Liver (tissue), 9 donors: ENCODE measurements around the gene ZNF831. TPM values are rescaled to one million over a fixed set of nuclear protein-coding genes. Genes with fewer than 3 reads are reported as not detected.

Source experiments
- DNase-seq: peaks from one replicate; pipeline ENCODE4 v3.0.0-alpha.2; 2017; ENCODE audit warnings: low spot score
- H3K27ac ChIP-seq, 2 donors: one replicate each; pipeline ENCODE4 v1.7.0; 2013; ENCODE audit warnings: inconsistent platforms in 2 of 2, low read length in 2 of 2, control low read depth in 1 of 2, low read depth in 1 of 2, mild to moderate bottlenecking in 1 of 2
- H3K27me3 ChIP-seq, 4 donors: one replicate each; pipeline versions ENCODE4 v1.6.1 to v1.7.0; 2013; ENCODE audit warnings: low read length in 3 of 4, inconsistent platforms in 1 of 4, mild to moderate bottlenecking in 1 of 4, moderate library complexity in 1 of 4; ENCODE audit not compliant: control insufficient read depth in 4 of 4, insufficient read depth in 4 of 4
- H3K36me3 ChIP-seq, 4 donors: one replicate each; pipeline versions ENCODE4 v1.6.1 to v1.7.0; 2013; ENCODE audit warnings: low read length in 3 of 4, mild to moderate bottlenecking in 3 of 4, low read depth in 1 of 4, moderate library complexity in 1 of 4; ENCODE audit not compliant: control insufficient read depth in 4 of 4, insufficient read depth in 3 of 4
- H3K4me1 ChIP-seq, 4 donors: one replicate each; pipeline versions ENCODE4 v1.6.1 to v1.7.0; 2013; ENCODE audit warnings: low read length in 3 of 4, mild to moderate bottlenecking in 3 of 4, moderate library complexity in 1 of 4; ENCODE audit not compliant: control insufficient read depth in 4 of 4, insufficient read depth in 4 of 4
- H3K4me3 ChIP-seq, 3 donors: one replicate each; pipeline versions ENCODE4 v1.6.1 to v1.7.0; 2013; ENCODE audit warnings: low read length in 3 of 3, control low read depth in 1 of 3, low read depth in 1 of 3, mild to moderate bottlenecking in 1 of 3
- H3K9ac ChIP-seq, 2 donors: one replicate each; pipeline ENCODE4 v1.7.0; 2013; ENCODE audit warnings: low read length in 2 of 2, mild to moderate bottlenecking in 2 of 2, moderate library complexity in 2 of 2, control low read depth in 1 of 2, low read depth in 1 of 2
- H3K9me3 ChIP-seq, 4 donors: one replicate each; pipeline versions ENCODE4 v1.6.1 to v1.7.0; 2013; ENCODE audit warnings: low read length in 3 of 4; ENCODE audit not compliant: control insufficient read depth in 4 of 4
- ATF3 ChIP-seq: IDR thresholded peaks from 2 replicates; pipeline ENCODE4 v1.6.1; 2016; ENCODE audit warnings: antibody characterized with exemption
- CTCF ChIP-seq: fragments of 150-350 bp; IDR thresholded peaks from 2 replicates; pipeline ENCODE4 v1.5.1; 2017; ENCODE audit warnings: improper control_type of control experiment, low read depth, low read length; ENCODE audit not compliant: missing input control
- FOXA1 ChIP-seq: IDR thresholded peaks from 2 replicates; pipeline ENCODE4 v1.6.1; 2016; ENCODE audit warnings: antibody characterized with exemption
- FOXA2 ChIP-seq: IDR thresholded peaks from 2 replicates; pipeline ENCODE4 v1.6.1; 2016; ENCODE audit warnings: antibody characterized with exemption
- GABPA ChIP-seq, 2 donors: IDR thresholded peaks in 1 of 2; conservative IDR thresholded peaks in 1 of 2; 2 replicates each; pipeline ENCODE4 v1.6.1; 2016; ENCODE audit warnings: antibody characterized with exemption in 2 of 2, mild to moderate bottlenecking in 1 of 2, moderate library complexity in 1 of 2
- JUND ChIP-seq, 2 donors: IDR thresholded peaks; 2 replicates each; pipeline ENCODE4 v1.6.1; 2016; ENCODE audit warnings: antibody characterized with exemption in 2 of 2
- MAX ChIP-seq: IDR thresholded peaks from 2 replicates; pipeline ENCODE4 v1.6.1; 2016; ENCODE audit warnings: antibody characterized with exemption
- RAD21 ChIP-seq, 2 donors: IDR thresholded peaks; 2 replicates each; pipeline ENCODE4 v1.6.1; 2016; ENCODE audit warnings: antibody characterized with exemption in 2 of 2, mild to moderate bottlenecking in 2 of 2
- TAF1 ChIP-seq: conservative IDR thresholded peaks from 2 replicates; pipeline ENCODE4 v1.6.1; 2016; ENCODE audit warnings: antibody characterized with exemption, mild to moderate bottlenecking
- ZBTB33 ChIP-seq: IDR thresholded peaks from 2 replicates; pipeline ENCODE4 v1.6.1; 2016; ENCODE audit warnings: antibody characterized with exemption
- WGBS: extraction: QIAGEN DNeasy Blood & Tissue Kit; methylation state at CpG from one replicate; pipeline ENCODE4 v1.1.7; 2013; 5-methylcytosine and 5-hydroxymethylcytosine counted together
- polyA plus RNA-seq, 2 donors: library from polyadenylated mRNA; stranded (reverse) in 1 of 2; unstranded in 1 of 2; fragments of 200-250 nt in 1 of 2; fragments of >200 nt in 1 of 2; fragmentation: Nextera tagmentation in 1 of 2; extraction: Ambion mirVana in 1 of 2; gene quantifications; one replicate each; pipeline versions ENCODE4 v1.2.1 to v1.2.3, GENCODE V29; 2013 to 2015
- total RNA-seq, 2 donors: library from RNA; depleted of rRNA; stranded (reverse); fragments of >200 nt; gene quantifications; one replicate each; pipeline ENCODE4 v1.2.3, GENCODE V29; 2014
- donor health status: healthy.
- donor health status: healthy.
- donor health status: healthy.
- donor health status: healthy.
- donor health status: healthy.

The ZNF831 gene
- under 1 TPM; 0.09 to 0.75 TPM for total RNA-seq
- under 1 TPM; 0.06 to 0.17 TPM for polyA plus RNA-seq

GRCh38 chr20:59163631-59164530 lies at the start of gene ZNF831:
Gene ZNF831, plus strand, starts transcription at chr20:59163821. Its CDS starts 27,199 bp downstream, at chr20:59191020.
- TF ChIP-seq CTCF (no peak), MAX (no peak), JUND (IDR thresholded peaks at IDR 0.05) (no peak), TAF1 (no peak), FOXA2 (no peak), ZBTB33 (no peak)
- no peaks in the 10 kb centered on the region for H3K4me1 ChIP-seq
- H3K36me3 ChIP-seq: no peaks in the 10 kb centered on the region
- peak within 1 kb of the TSS in 1 of 2 donors; percentile 13 for H3K27ac ChIP-seq
- peak within 1 kb of the TSS in 1 of 2 donors; percentile 36 for H3K9ac ChIP-seq
- peaks cover 0 to 2% (median 0%) of the 10 kb centered on the region in 4 donors for H3K27me3 ChIP-seq
- H3K9me3 ChIP-seq: no peaks in the 10 kb centered on the region
- H3K4me3 ChIP-seq: peak within 1 kb of the TSS in 1 of 3 donors; percentile 2
- WGBS: 65% methylated on average over 10 of the region's 10 CpGs
- DNase-seq: no peak

- Histone ChIP-seq H3K9ac (no peak overlapping the region), H3K4me3 (no peak overlapping the region), H3K36me3 (no peaks in the 10 kb centered on the region), H3K9me3 (peaks cover 0 to 7% (median 3%) of the 10 kb centered on the region in 4 donors), H3K27me3 (no peaks in the 10 kb centered on the region), H3K4me1 (no peaks in the 10 kb centered on the region), H3K27ac (no peak overlapping the region)
- WGBS: 69% methylated on average over 3 of the region's 3 CpGs
- no peak for DNase-seq
- no peak for TF ChIP-seq FOXA1
- no peak for TF ChIP-seq GABPA (IDR thresholded peaks at IDR 0.05 in 1 of 2, conservative IDR thresholded peaks at IDR 0.05 in 1 of 2)
- no peak for TF ChIP-seq RAD21 (IDR thresholded peaks at IDR 0.05)
Measured at GRCh38 chr20:59117526-59117925, 46.1 kb upstream of the ZNF831 start.

- no peaks in the 10 kb centered on the region for H3K36me3 ChIP-seq
- no peak for TF ChIP-seq ATF3
- H3K9me3 ChIP-seq: peaks cover 0 to 7% (median 3%) of the 10 kb centered on the region in 4 donors
- WGBS: 65% methylated on average over 9 of the region's 9 CpGs
- no peak for DNase-seq
- H3K4me3 ChIP-seq: no peak overlapping the region
- no peaks in the 10 kb centered on the region for H3K27me3 ChIP-seq
- no peak overlapping the region for H3K27ac ChIP-seq
- H3K9ac ChIP-seq: no peak overlapping the region
- no peaks in the 10 kb centered on the region for H3K4me1 ChIP-seq
Measured at GRCh38 chr20:59118855-59119254, 44.8 kb upstream of the ZNF831 start.
